ENCODE data around the gene XPNPEP3. TPM values are rescaled to one million over a fixed set of nuclear protein-coding genes. Genes with fewer than 3 reads are reported as not detected.

The XPNPEP3 gene
- total RNA-seq, 1 experiment from 2014 or later = 39.9 TPM

DNA sequence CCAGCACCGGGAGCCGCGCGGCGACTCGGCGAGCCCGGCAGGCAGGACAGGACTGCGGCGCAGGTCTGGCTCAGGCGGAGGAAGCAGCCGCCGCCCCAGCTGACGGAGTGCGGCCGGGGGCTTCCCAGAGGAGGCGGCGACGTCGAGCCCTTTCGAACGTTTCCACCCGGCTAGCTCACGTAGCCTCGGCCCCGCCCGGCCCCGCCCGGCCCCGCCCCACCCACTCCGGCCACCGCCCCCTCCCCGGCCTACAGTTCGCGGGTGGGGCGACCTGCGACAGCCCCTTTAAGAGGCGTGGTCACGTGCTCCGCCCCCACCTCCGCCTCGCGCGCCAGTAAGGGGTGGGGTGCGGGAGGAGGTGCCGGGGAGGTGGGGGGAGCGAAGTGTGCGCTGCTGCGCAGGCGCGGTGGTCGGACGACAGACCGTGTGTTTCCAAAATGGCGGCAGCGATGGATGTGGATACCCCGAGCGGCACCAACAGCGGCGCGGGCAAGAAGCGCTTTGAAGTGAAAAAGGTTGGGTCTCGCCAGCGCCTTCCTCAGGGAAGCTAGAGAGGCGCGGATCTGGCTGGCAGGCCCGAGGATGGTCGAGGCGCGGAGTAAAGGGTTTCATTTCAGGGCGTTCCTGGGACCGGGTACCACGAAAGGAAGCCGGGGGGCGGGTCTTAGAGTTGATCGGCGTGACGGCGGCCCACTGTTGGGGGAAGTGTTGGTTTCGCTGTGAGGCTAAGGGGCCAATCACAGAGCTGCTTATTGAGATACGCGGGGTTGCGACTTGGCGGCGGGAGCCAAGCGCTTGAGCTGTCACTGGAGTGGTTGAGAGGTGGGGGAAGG lies 94.2 kb downstream of the XPNPEP3 start, which contains the start of gene RBX1:
RBX1 (plus strand) TSS at position 417 of the 833 bp plus-strand sequence; CDS start at position 438, 21 bp downstream.
- Mint-ChIP-seq H3K27ac (ENCODE audit: unreplicated experiment) (peak within 1 kb of the TSS; percentile 95), H3K4me1 (ENCODE audit: low read depth, unreplicated experiment) (peaks cover 30% of the 10 kb centered on the region), H3K9me3 (ENCODE audit: low read depth, unreplicated experiment) (no peaks in the 10 kb centered on the region), H3K27me3 (ENCODE audit: unreplicated experiment) (no peaks in the 10 kb centered on the region), H3K36me3 (ENCODE audit: insufficient read depth, unreplicated experiment) (peaks cover 48% of the 10 kb centered on the region), H3K4me3 (ENCODE audit: low read depth, unreplicated experiment) (peak within 1 kb of the TSS; percentile 98)
- TF ChIP-seq, protein P1, sequence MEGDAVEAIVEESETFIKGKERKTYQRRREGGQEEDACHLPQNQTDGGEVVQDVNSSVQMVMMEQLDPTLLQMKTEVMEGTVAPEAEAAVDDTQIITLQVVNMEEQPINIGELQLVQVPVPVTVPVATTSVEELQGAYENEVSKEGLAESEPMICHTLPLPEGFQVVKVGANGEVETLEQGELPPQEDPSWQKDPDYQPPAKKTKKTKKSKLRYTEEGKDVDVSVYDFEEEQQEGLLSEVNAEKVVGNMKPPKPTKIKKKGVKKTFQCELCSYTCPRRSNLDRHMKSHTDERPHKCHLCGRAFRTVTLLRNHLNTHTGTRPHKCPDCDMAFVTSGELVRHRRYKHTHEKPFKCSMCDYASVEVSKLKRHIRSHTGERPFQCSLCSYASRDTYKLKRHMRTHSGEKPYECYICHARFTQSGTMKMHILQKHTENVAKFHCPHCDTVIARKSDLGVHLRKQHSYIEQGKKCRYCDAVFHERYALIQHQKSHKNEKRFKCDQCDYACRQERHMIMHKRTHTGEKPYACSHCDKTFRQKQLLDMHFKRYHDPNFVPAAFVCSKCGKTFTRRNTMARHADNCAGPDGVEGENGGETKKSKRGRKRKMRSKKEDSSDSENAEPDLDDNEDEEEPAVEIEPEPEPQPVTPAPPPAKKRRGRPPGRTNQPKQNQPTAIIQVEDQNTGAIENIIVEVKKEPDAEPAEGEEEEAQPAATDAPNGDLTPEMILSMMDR (IDR thresholded peaks at IDR 0.05; ENCODE audit: unreplicated experiment) = no peak
- intact Hi-C loops (cut with micrococcal nuclease; ENCODE audit: unreplicated experiment) = loop anchor here (5.0 kb wide), 1 partner anchor 141 kb away; the partner anchor contains the start of gene EP300
- DNase-seq = peak; percentile 98
- CTCF ChIA-PET = interaction anchor here (0.6 to 1.6 kb wide), 9 partner anchors 28 to 695 kb away, joined by 3 to 8 read pairs (median 4); partner anchors contain the start of gene EP300
- BruUV-seq (replicated peaks) = no TSS peak

DNA sequence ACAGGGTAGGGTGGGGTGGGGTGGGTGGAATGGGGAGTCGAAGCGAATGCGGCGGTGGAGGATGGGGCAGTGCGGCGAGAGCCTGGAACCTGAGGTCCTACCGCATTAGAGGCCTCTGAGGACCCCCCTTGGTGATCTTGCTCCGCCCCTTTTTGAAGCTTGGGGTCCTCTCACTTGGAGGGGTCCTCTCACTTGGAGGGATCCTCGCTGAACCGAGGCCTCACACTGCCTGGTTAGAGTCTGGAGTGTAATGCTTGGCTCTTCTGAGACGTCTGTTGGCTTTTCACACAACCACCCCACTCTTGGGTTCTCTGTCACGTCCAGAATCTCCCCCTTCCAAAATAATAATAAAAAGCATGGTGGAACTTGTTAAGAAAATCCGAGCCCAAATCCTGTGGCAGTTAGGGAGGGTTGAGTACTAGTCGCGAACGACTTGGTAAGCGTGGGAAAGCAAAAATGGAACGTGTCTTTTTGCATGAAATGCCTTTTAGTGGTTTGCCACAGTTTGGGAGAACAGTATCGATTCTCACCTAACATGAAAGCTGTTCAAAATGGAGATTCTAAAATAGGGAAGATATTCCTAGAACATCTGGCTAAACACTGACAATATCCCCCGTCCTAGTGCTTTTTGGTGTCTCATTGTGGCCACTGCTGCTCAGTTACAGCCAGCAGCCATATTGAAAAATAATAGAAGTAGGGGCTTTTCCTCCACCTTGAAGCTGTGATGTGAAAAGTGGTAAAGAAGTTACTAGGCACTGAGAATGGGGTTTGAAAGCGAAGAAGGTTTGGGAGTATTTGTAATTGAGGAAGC lies 95.1 kb downstream of the XPNPEP3 start:
- Mint-ChIP-seq H3K4me3 (ENCODE audit: low read depth, unreplicated experiment) (peak overlapping the region; percentile 98), H3K27me3 (ENCODE audit: unreplicated experiment) (no peaks in the 10 kb centered on the region), H3K9me3 (ENCODE audit: low read depth, unreplicated experiment) (no peaks in the 10 kb centered on the region), H3K36me3 (ENCODE audit: insufficient read depth, unreplicated experiment) (peaks cover 48% of the 10 kb centered on the region), H3K4me1 (ENCODE audit: low read depth, unreplicated experiment) (peaks cover 22% of the 10 kb centered on the region), H3K27ac (ENCODE audit: unreplicated experiment) (peak overlapping the region; percentile 95)
- BruUV-seq (replicated peaks) = TSS peak; percentile 37
- CTCF ChIA-PET = interaction anchor here (0.6 to 1.6 kb wide), 10 partner anchors 29 to 948 kb away, joined by 3 to 8 read pairs (median 4); partner anchors contain the start of gene EP300
- DNase-seq = no peak
- TF ChIP-seq, protein P1 (IDR thresholded peaks at IDR 0.05; ENCODE audit: unreplicated experiment) = no peak
- intact Hi-C loops (cut with micrococcal nuclease; ENCODE audit: unreplicated experiment) = loop anchor here (5.0 kb wide), 1 partner anchor 140 kb away; the partner anchor contains the start of gene EP300

DNA sequence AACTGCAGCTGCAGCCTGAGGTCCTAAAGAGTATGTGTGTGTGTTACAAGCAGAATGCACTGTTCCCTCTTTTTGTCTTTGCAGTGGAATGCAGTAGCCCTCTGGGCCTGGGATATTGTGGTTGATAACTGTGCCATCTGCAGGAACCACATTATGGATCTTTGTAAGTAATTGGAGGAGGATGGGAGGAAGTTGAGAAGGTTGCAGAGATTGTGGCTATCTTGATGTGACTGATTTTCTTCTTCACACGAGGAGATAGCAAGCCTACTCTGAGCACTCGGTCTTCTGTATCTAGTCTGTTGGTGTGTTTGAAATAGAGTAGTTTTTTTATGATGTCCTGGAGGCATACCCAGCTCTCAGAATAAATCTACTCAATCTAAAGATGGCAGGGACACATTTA lies 96.5 kb downstream of the XPNPEP3 start:
- H3K36me3 Mint-ChIP-seq (ENCODE audit: insufficient read depth, unreplicated experiment) = peaks cover 51% of the 10 kb centered on the region
- no peak overlapping the region for H3K27ac Mint-ChIP-seq (ENCODE audit: unreplicated experiment)
- DNase-seq = no peak
- H3K9me3 Mint-ChIP-seq (ENCODE audit: low read depth, unreplicated experiment) = no peaks in the 10 kb centered on the region
- TF ChIP-seq, protein P1 (IDR thresholded peaks at IDR 0.05; ENCODE audit: unreplicated experiment) = no peak
- H3K4me1 Mint-ChIP-seq (ENCODE audit: low read depth, unreplicated experiment) = peaks cover 20% of the 10 kb centered on the region
- H3K4me3 Mint-ChIP-seq (ENCODE audit: low read depth, unreplicated experiment) = no peak overlapping the region
- intact Hi-C loops (cut with micrococcal nuclease; ENCODE audit: unreplicated experiment) = loop anchor here (5.0 kb wide), 1 partner anchor 139 kb away; the partner anchor contains the start of gene EP300
- BruUV-seq (replicated peaks) = no TSS peak
- CTCF ChIA-PET = interaction anchor here (0.6 kb wide), 1 partner anchor 83 kb away, joined by 5 read pairs; no protein-coding TSS in a partner anchor
- no peaks in the 10 kb centered on the region for H3K27me3 Mint-ChIP-seq (ENCODE audit: unreplicated experiment)

DNA sequence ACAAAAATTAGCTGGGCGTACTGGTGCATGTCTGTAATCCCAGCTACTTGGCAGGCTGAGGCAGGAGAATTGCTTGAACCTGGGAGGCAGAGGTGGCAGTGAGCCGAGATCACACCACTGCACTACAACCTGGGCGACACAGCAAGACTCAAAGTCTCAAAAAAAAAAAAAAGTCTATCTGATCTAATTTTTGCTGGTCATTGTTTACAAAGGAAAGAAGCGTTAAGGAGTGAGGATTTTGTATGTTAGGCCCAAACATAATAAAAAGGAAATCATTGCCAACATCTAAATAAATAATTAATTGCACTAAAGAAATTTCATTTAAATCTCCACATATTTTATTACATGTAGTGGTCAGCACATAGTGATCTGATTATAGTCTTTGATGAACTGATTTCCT lies 97.2 kb downstream of the XPNPEP3 start:
- H3K36me3 Mint-ChIP-seq (ENCODE audit: insufficient read depth, unreplicated experiment) = peaks cover 52% of the 10 kb centered on the region
- no peak overlapping the region for H3K4me3 Mint-ChIP-seq (ENCODE audit: low read depth, unreplicated experiment)
- CTCF ChIA-PET = no interaction called here
- H3K27me3 Mint-ChIP-seq (ENCODE audit: unreplicated experiment) = no peaks in the 10 kb centered on the region
- H3K9me3 Mint-ChIP-seq (ENCODE audit: low read depth, unreplicated experiment) = no peaks in the 10 kb centered on the region
- H3K27ac Mint-ChIP-seq (ENCODE audit: unreplicated experiment) = no peak overlapping the region
- H3K4me1 Mint-ChIP-seq (ENCODE audit: low read depth, unreplicated experiment) = peaks cover 20% of the 10 kb centered on the region
- TF ChIP-seq, protein P1 (IDR thresholded peaks at IDR 0.05; ENCODE audit: unreplicated experiment) = no peak
- BruUV-seq (replicated peaks) = no TSS peak
- no peak for DNase-seq
- intact Hi-C loops (cut with micrococcal nuclease; ENCODE audit: unreplicated experiment) = loop anchor here (5.0 kb wide), 1 partner anchor 138 kb away; the partner anchor contains the start of gene EP300

Data from Calu3 (cell line).